ENCODE results near the gene CCL20.

Gene CCL20

GRCh38 chr2:227804975-227805374, 8.7 kb upstream of the CCL20 start:
- no peak for DNase-seq

- peak; percentile 80 for DNase-seq
Measured at GRCh38 chr2:227805578-227805977, 8.1 kb upstream of the CCL20 start.

- no peak for DNase-seq
Measured at GRCh38 chr2:227808936-227809335, 4.7 kb upstream of the CCL20 start.

GRCh38 chr2:227812001-227812400, 1.6 kb upstream of the CCL20 start:
- DNase-seq = no peak

DNA sequence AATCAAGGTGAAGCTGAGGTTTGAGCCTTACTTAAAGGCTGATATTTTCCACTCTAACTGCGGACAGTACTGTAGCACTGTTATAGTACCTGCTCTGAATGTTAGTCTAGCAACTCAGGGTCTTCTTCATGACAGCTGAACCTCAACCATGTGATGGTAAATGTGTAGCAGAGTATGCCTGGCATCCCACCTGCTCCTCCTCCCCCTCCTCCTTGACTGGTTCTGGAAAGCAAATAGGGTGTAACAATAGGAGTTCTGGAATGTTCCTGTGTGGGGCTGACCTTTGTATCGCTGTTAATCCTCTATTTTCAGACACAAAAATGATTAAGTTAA, 447 bp upstream of the CCL20 start:
- DNase-seq = no peak

- no peak for DNase-seq
Measured at GRCh38 chr2:227815066-227815465, 1.4 kb downstream of the CCL20 start.

DNA sequence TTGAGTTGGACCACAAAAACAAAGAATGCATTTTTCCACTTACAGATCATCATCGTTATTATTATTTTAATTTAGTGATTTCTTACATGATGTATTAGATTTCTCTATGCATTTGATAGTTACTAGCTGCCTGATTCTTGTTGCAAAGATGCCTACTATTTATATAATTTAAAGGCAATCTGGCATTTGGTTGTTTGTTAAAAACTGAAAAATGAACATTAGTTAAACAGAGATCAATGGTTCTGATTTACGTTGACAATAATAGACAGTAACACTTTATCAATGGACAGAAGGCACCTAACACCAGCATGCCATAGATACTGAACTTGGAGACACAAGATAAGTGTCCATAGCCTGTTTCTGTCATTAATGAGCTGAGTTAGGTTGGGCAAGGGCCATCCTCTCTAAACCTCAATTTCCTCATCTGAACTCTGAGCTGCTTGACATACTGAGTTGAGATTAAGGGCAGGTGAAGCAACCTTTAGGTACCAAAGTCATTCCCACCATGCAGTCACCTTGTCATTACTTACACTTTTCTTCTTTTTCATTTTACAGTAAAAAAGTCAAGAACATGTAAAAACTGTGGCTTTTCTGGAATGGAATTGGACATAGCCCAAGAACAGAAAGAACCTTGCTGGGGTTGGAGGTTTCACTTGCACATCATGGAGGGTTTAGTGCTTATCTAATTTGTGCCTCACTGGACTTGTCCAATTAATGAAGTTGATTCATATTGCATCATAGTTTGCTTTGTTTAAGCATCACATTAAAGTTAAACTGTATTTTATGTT, 3.1 kb downstream of the CCL20 start:
- no peak for DNase-seq

- no peak for DNase-seq
Measured at GRCh38 chr2:227817336-227817735, 3.7 kb downstream of the CCL20 start.

DNA sequence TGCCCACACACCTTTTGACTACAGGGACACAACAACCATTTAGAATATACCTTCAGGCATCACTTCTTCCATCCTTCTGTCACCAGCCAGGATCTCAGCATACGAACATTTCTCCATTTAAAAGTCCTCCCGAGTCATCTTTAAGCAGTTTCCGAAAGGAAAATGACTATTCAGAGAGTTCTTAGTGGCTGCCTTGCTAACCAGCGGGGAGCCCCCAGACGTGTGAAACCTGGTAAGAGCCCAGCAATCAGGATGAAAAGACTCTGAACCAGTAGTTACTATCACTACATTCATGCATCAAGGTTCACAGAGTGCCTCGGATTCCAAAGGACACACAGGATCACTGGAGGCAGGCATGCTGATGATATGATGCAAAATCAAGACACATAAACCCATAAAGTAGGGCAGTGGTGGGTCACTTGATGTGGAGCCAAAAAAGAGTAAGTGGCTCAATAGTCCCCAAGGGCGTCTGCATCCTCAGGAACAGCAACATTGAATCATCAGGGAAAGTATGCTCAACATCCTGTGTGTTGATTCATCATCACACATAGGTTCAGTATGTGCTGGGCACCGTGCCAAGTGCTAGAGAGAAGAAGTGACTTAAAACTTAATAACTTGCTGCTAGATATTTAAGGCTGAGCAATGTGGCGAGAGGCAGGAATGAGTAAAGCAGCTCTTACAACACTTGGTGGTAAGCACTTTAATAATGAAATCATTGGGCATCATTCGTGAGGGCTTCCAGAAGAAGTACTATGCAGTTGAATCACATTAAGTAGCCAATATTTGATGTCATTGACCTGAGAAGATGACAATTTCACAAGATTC, 4.4 kb downstream of the CCL20 start:
- peak; percentile 100 for DNase-seq

GRCh38 chr2:227818675-227819397, 5.2 kb downstream of the CCL20 start:
- DNase-seq = no peak

GRCh38 chr2:227819398-227819697, 5.7 kb downstream of the CCL20 start:
- DNase-seq = no peak

DNA sequence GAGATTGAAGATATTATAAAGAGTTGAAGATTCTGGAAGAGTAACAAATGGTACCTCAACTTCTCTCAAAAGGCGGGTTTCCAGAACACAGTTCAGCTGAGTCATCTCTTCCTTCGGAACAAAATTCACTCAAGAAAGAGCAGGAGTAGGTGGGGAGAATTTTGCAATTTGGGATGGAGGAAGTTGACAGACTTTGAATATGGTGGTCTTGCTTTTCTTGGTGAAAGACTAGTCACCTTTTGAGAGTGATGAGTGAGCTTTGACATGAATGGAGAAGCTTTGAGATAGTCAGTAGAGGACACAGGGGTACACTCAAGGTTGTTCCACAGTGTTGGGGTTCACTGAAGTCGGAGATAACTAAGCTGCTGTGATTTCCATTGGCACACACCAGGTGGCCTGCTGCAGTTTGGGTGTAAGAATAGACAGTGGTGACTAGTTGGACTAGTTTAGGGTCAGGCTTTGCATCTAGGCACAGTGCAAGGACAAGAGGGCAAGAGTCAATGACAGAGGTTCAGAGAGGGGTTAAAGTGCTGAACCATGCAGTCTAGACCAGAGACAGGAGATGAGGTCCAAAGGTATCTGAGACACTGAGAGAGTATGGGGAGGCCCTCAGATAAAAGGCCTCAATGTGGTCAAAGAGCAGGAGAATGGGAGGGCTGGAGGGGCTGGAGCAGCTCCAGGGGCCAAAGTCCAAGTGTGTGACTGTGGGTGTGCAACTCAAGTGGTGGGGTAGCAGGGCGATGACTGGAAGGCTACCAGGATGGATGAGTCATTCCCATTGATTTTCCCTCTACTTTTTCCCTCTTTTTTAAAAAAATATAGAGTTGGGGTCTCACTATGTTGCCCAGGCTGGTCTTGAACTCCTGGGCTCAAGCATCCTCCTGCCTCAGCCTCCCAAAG, 7.7 kb downstream of the CCL20 start:
- DNase-seq = no peak

- DNase-seq = no peak
Measured at GRCh38 chr2:227822416-227823003, 8.9 kb downstream of the CCL20 start.

DNA sequence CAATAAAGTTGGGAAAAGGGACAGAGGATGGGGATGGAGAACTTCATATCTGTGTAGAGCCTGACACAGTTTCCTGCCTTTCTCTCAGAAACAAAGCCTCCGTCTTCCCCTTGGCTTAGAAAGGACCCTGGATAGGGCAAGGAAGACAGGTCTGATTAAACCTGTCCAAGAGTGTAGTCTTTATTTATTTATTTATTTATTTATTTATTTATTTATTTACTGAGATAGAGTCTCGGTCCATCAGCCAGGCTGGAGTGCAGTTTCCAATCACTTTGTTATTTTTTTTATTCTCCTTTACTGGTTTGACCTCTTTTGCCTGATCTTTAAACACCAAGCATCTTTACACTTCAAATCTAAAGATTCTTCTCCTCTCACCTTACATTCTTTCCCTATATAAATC, 10.3 kb downstream of the CCL20 start:
- no peak for DNase-seq

DNA sequence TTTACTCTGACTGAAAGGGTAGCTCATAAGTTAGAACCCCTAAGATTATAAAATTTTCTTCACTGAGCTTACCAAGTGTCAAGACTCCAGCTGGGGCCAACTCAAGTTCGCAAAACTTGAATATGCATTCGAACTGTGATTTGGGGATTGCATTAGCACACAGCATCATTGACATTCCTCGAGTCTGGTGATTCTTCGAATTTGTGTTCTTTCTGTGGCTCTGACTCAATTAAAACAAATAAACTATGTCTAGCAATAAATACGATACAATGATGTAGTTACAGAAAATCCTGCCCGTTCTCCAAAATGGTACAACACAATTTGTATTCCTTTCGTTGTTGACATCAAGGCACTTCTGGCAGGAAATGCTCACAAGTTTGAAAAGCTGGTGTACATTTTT, 11.1 kb downstream of the CCL20 start:
- no peak for DNase-seq

DNA sequence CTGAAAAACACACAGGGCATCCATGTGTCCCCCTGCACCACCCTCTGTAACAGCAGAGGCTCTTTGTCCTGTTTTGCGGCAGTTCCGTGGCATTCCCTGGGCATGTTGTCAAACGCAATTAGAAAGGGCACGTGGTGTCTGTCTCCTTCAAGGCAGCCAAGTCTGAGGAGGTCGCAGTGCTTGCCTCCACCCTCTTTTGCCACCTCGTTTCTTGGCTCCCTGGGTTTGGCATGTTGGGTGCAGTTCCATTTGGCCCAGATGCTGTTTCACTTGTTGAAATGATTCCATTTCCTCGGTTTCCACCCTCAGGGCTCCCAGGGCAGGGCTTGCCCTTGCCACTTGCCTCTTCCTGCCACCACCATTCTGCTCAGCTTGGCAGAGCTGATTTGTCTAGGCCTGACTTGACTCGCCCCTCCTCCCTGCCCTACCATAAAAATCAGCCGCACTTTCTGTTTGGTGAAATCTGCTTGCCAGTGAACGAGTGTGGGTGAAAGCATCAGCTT, 12.4 kb downstream of the CCL20 start:
- DNase-seq = no peak

DNA sequence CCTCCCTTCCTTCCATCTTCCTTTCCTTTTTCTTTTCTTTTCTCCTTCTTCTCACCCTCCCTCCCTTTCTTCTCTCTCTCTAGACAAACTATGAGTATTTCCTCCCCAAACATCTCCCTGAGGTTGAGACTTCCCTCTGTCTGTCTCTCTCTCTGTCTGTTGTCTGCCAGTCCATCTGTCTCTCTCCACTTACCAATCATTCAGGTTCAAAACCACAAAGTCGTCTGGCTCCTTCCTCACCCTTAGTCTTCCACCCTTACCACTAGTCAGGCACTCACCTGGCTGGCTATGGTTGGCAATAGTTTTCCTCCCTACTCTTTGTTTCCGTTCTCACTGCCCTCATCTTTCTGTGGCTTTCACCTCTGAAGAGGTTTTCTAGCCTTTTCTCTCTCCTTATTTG, 12.9 kb downstream of the CCL20 start:
- DNase-seq = no peak

- DNase-seq = peak; percentile 31
Measured at GRCh38 chr2:227827143-227827542, 13.5 kb downstream of the CCL20 start.

DNA sequence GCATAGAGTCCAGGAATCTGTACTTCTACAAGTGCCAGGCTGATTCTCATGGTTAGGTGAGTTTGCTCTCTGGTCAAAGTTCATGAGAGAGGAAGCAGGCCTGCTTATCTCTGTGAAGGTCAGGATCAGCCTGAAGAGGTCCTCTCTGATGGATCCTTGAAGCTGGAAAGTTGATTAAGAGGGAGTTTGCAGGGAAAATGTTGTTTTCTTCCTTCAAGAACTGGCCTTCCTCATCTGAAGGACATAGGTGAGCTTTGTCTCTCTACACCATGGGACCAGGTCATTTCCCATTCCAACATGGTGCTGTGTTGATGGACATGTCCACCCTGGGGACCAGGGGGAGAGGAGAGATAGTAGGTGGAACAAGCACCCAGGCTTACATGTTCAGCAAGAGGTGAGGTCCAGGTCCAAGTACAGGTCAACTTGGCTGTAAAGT, 14.9 kb downstream of the CCL20 start:
- no peak for DNase-seq

DNA sequence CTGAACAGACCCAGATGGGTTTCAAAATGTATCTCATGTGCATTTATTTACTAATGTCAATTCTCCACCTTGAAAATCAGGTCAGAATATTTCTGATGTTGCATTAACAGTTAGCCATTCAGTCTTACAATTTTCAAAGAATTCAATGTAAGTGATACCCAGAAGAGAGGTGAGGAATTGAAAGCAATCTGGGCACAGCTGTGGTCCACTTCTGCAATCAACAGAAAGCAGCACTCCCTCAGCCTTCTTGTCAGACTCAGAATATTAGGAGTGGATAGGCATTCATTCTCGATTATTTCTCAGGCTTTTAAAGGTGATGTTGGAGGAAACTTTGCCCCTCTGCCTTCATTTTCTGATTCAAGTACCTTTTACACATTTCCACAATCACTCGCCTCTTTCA, 15.7 kb downstream of the CCL20 start:
- no peak for DNase-seq

GRCh38 chr2:227834423-227834822, 20.8 kb downstream of the CCL20 start:
- no peak for DNase-seq
